ENCODE results near the gene BFSP2.

BFSP2 gene

DNA sequence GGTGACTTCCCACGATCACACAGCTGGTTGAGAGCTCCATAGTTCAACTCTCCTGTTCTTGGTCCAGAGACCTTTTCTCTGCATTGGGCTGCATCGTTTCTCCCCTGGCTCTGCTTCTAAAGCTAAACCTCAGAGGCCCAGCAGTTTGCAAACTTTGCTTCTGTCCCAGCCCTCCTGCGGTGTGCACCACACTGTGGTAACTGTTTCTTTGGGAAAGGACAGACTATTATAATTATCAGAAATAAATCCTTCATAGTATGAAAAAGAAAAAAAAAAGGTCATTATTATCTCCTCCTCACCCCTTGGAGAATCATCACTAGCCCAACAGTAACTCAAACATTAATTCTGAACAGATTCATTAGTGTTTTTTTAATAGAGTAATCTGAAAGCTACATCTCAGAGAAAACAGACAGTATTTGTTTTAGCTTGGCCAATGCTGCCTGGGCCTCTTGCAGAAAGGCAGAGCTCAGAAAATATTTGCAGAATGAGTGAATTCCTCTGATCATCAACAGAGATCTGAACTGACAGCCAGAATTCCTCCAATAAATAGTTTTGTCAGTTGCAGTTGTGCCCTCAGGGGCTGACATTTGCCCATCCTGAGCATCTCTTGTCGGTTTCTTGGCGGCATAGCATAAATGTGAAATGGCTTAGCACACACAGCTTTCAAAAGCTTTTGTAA lies 52.9 kb downstream of the BFSP2 start:
- TF ChIP-seq, protein P1, sequence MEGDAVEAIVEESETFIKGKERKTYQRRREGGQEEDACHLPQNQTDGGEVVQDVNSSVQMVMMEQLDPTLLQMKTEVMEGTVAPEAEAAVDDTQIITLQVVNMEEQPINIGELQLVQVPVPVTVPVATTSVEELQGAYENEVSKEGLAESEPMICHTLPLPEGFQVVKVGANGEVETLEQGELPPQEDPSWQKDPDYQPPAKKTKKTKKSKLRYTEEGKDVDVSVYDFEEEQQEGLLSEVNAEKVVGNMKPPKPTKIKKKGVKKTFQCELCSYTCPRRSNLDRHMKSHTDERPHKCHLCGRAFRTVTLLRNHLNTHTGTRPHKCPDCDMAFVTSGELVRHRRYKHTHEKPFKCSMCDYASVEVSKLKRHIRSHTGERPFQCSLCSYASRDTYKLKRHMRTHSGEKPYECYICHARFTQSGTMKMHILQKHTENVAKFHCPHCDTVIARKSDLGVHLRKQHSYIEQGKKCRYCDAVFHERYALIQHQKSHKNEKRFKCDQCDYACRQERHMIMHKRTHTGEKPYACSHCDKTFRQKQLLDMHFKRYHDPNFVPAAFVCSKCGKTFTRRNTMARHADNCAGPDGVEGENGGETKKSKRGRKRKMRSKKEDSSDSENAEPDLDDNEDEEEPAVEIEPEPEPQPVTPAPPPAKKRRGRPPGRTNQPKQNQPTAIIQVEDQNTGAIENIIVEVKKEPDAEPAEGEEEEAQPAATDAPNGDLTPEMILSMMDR (IDR thresholded peaks at IDR 0.05; ENCODE audit: borderline replicate concordance, insufficient read depth, low read depth, low read length): no peak
- no peak overlapping the region for H3K4me3 ChIP-seq (ENCODE audit: low read depth, low read length)

GRCh38 chr3:133453383-133453782 lies 53.5 kb downstream of the BFSP2 start:
- TF ChIP-seq, protein P1 (IDR thresholded peaks at IDR 0.05; ENCODE audit: borderline replicate concordance, insufficient read depth, low read depth, low read length): no peak
- no peak overlapping the region for H3K4me3 ChIP-seq (ENCODE audit: low read depth, low read length)

DNA sequence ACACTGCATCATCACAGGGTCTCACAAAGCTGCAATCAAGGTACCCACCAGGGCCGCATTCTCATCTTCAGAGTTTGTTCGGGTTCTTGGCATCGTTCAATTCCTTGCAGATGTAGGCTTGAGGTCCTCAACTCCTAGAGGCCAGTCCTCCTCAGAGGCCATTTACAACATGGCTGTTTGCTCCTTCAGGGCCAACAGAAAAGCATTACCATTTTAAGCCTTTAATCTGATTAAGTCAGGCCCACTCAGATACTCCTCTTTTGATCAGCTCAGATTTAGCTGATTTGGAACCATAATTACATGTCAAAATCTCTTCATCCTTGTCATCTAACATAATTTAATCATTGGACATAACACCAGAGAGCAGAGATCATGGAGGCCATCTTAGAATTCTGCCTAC lies 55.4 kb downstream of the BFSP2 start:
- H3K4me3 ChIP-seq (ENCODE audit: low read depth, low read length): no peak overlapping the region
- TF ChIP-seq, protein P1 (IDR thresholded peaks at IDR 0.05; ENCODE audit: borderline replicate concordance, insufficient read depth, low read depth, low read length): no peak

GRCh38 chr3:133455960-133456359 lies 56.1 kb downstream of the BFSP2 start:
- TF ChIP-seq, protein P1 (IDR thresholded peaks at IDR 0.05; ENCODE audit: borderline replicate concordance, insufficient read depth, low read depth, low read length): no peak
- H3K4me3 ChIP-seq (ENCODE audit: low read depth, low read length): no peak overlapping the region

- TF ChIP-seq, protein P1 (IDR thresholded peaks at IDR 0.05; ENCODE audit: borderline replicate concordance, insufficient read depth, low read depth, low read length): no peak
- H3K4me3 ChIP-seq (ENCODE audit: low read depth, low read length): no peak overlapping the region
Observed at GRCh38 chr3:133457025-133457424, 57.2 kb downstream of the BFSP2 start.

DNA sequence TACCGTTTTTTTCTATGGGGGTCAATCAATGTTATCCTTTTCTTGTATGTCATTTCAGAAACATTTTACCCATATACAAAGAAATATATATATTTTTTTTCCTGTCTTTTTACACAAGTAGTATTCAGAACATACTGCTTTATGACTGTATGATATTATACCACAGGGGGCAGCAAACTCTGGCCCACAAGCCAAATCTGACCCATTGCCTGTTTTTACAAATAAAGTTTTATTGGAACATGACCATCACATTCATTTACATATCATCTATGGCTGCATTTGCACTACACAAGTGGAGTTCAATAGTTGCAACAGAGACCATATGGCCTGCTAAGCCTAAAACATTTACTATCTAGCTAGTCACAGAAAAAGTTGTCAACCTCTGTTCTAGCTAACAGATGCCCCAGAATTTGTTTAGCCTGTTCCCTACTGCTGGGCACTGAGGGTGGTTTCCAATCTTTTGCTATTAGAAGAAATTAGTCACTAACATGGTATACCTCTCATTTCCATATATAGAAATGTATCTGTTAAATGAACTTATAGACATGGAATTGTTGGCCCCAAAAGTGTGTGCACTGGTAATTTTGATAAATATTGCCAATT lies 57.7 kb downstream of the BFSP2 start:
- no peak overlapping the region for H3K4me3 ChIP-seq (ENCODE audit: low read depth, low read length)

More for the DNA sequence above, 57.7 kb downstream of the BFSP2 start:
- TF ChIP-seq, protein P1 (IDR thresholded peaks at IDR 0.05; ENCODE audit: borderline replicate concordance, insufficient read depth, low read depth, low read length): no peak

Measured in GM12875 (cell line).